Mesenchymal stem cell (in vitro differentiated cells and primary cell): ENCODE results near the gene GALNT10.

Source experiments
- DNase-seq: peaks from one replicate; pipeline ENCODE4 v3.0.0-alpha.2; 2013
- H2AFZ ChIP-seq: one replicate; pipeline ENCODE4 v1.6.1; 2013; ENCODE audit warnings: low read depth, mild to moderate bottlenecking, control low read depth, inconsistent platforms, low read length, moderate library complexity
- H2AK5ac ChIP-seq: 2 replicates; pipeline ENCODE4 v1.6.1; 2013; ENCODE audit warnings: low read length, moderate library complexity, mild to moderate bottlenecking, inconsistent platforms; ENCODE audit not compliant: severe bottlenecking
- H2BK120ac ChIP-seq: one replicate; pipeline ENCODE4 v1.6.1; 2013; ENCODE audit warnings: low read depth, mild to moderate bottlenecking, inconsistent platforms, low read length, moderate library complexity
- H2BK12ac ChIP-seq, 2 experiments: one replicate each; pipeline ENCODE4 v1.6.1; 2013; ENCODE audit warnings: inconsistent platforms in 2 of 2, low read length in 2 of 2, mild to moderate bottlenecking in 2 of 2, moderate library complexity in 2 of 2, control low read depth in 1 of 2
- H2BK15ac ChIP-seq: one replicate; pipeline ENCODE4 v1.6.1; 2013; ENCODE audit warnings: mild to moderate bottlenecking, low read depth, inconsistent platforms; ENCODE audit not compliant: poor library complexity, severe bottlenecking
- H2BK5ac ChIP-seq: 2 replicates; pipeline ENCODE4 v1.6.1; 2013; ENCODE audit warnings: low read depth, mild to moderate bottlenecking, low read length, control low read depth, inconsistent platforms; ENCODE audit not compliant: poor library complexity, severe bottlenecking
- H3K14ac ChIP-seq, 2 experiments: one replicate each; pipeline ENCODE4 v1.6.1; 2013; ENCODE audit warnings: inconsistent platforms in 2 of 2, low read length in 2 of 2, control low read depth in 1 of 2, mild to moderate bottlenecking in 1 of 2, moderate library complexity in 1 of 2
- H3K18ac ChIP-seq, 2 experiments: one replicate each; pipeline ENCODE4 v1.6.1; 2013; ENCODE audit warnings: inconsistent platforms in 2 of 2, low read length in 2 of 2, control low read depth in 1 of 2, low read depth in 1 of 2, mild to moderate bottlenecking in 1 of 2
- H3K23ac ChIP-seq, 2 experiments: one replicate each; pipeline ENCODE4 v1.6.1; 2013; ENCODE audit warnings: inconsistent platforms in 2 of 2, low read length in 2 of 2, mild to moderate bottlenecking in 2 of 2, moderate library complexity in 2 of 2, control low read depth in 1 of 2
- H3K27ac ChIP-seq: 2 replicates; pipeline ENCODE4 v1.5.1; 2013; ENCODE audit warnings: mild to moderate bottlenecking, moderate library complexity, low read length, control low read depth, inconsistent platforms; ENCODE audit not compliant: poor library complexity, severe bottlenecking
- H3K27me3 ChIP-seq, 2 experiments: 2 replicates each; pipeline versions ENCODE4 v1.6.1 to v1.7.0; 2013; ENCODE audit warnings: low read length in 2 of 2, mild to moderate bottlenecking in 2 of 2, moderate library complexity in 2 of 2, control low read depth in 1 of 2, inconsistent platforms in 1 of 2; ENCODE audit not compliant: control insufficient read depth in 1 of 2, insufficient read depth in 1 of 2
- H3K36me3 ChIP-seq, 2 experiments: 2 replicates each; pipeline versions ENCODE4 v1.6.1 to v1.7.0; 2013; ENCODE audit warnings: low read length in 2 of 2, control low read depth in 1 of 2, inconsistent platforms in 1 of 2, low read depth in 1 of 2, mild to moderate bottlenecking in 1 of 2; ENCODE audit not compliant: insufficient read depth in 2 of 2, control insufficient read depth in 1 of 2
- H3K4ac ChIP-seq, 2 experiments: one replicate each; pipeline ENCODE4 v1.6.1; 2013; ENCODE audit warnings: inconsistent platforms in 2 of 2, low read length in 2 of 2, mild to moderate bottlenecking in 2 of 2, moderate library complexity in 2 of 2, control low read depth in 1 of 2, low read depth in 1 of 2
- H3K4me1 ChIP-seq: 2 replicates; pipeline ENCODE4 v1.6.1; 2013; ENCODE audit warnings: low read depth, low read length, control low read depth; ENCODE audit not compliant: control insufficient read depth, insufficient read depth
- H3K4me2 ChIP-seq: 2 replicates; pipeline ENCODE4 v1.6.1; 2013; ENCODE audit warnings: low read length, mild to moderate bottlenecking, inconsistent platforms; ENCODE audit not compliant: poor library complexity, severe bottlenecking
- H3K4me3 ChIP-seq, 2 experiments: 2 replicates each; pipeline versions ENCODE4 v1.5.1 to v1.7.0; 2013; ENCODE audit warnings: low read length in 2 of 2, mild to moderate bottlenecking in 2 of 2, control low read depth in 1 of 2, low read depth in 1 of 2; ENCODE audit not compliant: insufficient read depth in 1 of 2
- H3K79me1 ChIP-seq: replicated peaks from 2 replicates; pipeline ENCODE4 v1.6.1; 2013; ENCODE audit warnings: mild to moderate bottlenecking, control low read depth, low read length, inconsistent platforms; ENCODE audit not compliant: poor library complexity, severe bottlenecking
- H3K9ac ChIP-seq: 2 replicates; pipeline ENCODE4 v1.7.0; 2013; ENCODE audit warnings: mild to moderate bottlenecking, low read length, moderate library complexity
- H3K9me3 ChIP-seq: 2 replicates; pipeline ENCODE4 v1.7.0; 2013; ENCODE audit warnings: mild to moderate bottlenecking, low read length; ENCODE audit not compliant: control insufficient read depth
- H4K8ac ChIP-seq: one replicate; pipeline ENCODE4 v1.6.1; 2013; ENCODE audit warnings: inconsistent platforms, mild to moderate bottlenecking, low read length, moderate library complexity
- H4K91ac ChIP-seq: one replicate; pipeline ENCODE4 v1.6.1; 2013; ENCODE audit warnings: mild to moderate bottlenecking, low read length, inconsistent platforms
- WGBS: methylation state at CpG from one replicate; pipeline ENCODE4 v1.1.7; 2013; ENCODE audit warnings: mixed read lengths; 5-methylcytosine and 5-hydroxymethylcytosine counted together

GALNT10 gene

DNA sequence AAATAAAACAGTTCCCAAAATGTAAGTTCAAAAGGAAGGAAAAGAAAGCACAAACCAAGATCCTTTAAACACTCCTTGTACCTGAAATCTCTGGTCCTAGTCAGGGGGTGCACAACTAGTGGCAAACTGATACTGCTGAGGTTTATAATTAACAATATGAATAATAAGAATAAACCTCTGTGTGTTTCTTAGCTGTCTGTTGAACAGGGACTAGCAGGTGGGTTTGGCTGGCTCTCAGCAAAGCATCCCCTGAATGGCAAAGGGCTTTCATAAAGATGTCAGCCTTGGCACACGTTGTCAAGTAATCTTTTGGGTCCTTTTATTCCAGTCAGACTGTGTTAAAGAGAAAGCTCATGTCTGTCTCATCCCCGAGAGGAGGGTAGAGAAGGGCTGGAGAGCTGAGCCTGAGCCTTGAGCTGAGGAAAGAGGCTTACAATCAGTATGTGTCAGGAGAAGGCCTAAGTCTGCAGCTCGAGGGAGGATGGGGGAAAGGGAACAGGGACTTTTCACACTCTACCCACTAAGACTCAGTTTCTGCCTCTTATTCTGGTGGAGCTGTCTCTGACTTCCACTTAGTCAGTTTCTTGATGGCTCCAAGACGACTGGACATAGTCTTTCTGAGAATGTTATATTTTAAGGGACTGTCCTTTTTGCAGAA, 123.0 kb downstream of the GALNT10 start:
- no peak overlapping the region for H3K4ac ChIP-seq
- H3K27ac ChIP-seq, result no peak overlapping the region
- no peak overlapping the region for H3K18ac ChIP-seq
- H3K27me3 ChIP-seq, result no peaks in the 10 kb centered on the region
- no peak overlapping the region for H4K8ac ChIP-seq
- H3K23ac ChIP-seq, result no peak overlapping the region
- no peak overlapping the region for H3K9ac ChIP-seq
- H2AFZ ChIP-seq, result no peak overlapping the region
- no peak overlapping the region for H3K14ac ChIP-seq
- no peaks in the 10 kb centered on the region for H3K9me3 ChIP-seq
- no peaks in the 10 kb centered on the region for H3K36me3 ChIP-seq
- no peak overlapping the region for H2BK5ac ChIP-seq
- no peak overlapping the region for H4K91ac ChIP-seq
- WGBS, result 86% methylated on average over 3 of the region's 4 CpGs
- H2BK120ac ChIP-seq, result no peak overlapping the region
- H3K4me1 ChIP-seq, result peaks cover 7% of the 10 kb centered on the region
- peaks cover 26% of the 10 kb centered on the region for H3K79me1 ChIP-seq
- no peak overlapping the region for H2BK12ac ChIP-seq
- DNase-seq, result no peak
- no peak overlapping the region for H3K4me3 ChIP-seq
- H2AK5ac ChIP-seq, result no peak overlapping the region
- H2BK15ac ChIP-seq, result no peak overlapping the region
- no peak overlapping the region for H3K4me2 ChIP-seq

- Histone ChIP-seq H3K36me3 (peaks cover 0 to 3% of the 10 kb centered on the region in 2 experiments), H3K9ac (no peak overlapping the region), H3K27me3 (no peaks in the 10 kb centered on the region), H2BK15ac (no peak overlapping the region), H3K23ac (no peak overlapping the region), H2BK12ac (no peak overlapping the region), H4K91ac (no peak overlapping the region), H3K9me3 (no peaks in the 10 kb centered on the region), H3K27ac (no peak overlapping the region), H3K4me2 (no peak overlapping the region), H3K18ac (no peak overlapping the region), H3K4ac (no peak overlapping the region), H3K14ac (no peak overlapping the region), H3K4me1 (no peaks in the 10 kb centered on the region), H3K79me1 (peaks cover 30% of the 10 kb centered on the region), H4K8ac (no peak overlapping the region), H2BK5ac (no peak overlapping the region), H3K4me3 (no peak overlapping the region), H2AK5ac (no peak overlapping the region), H2BK120ac (no peak overlapping the region), H2AFZ (no peak overlapping the region)
- WGBS, result 67% methylated on average over 3 of the region's 3 CpGs
- no peak for DNase-seq
Measured at GRCh38 chr5:154315196-154315595, 124.7 kb downstream of the GALNT10 start.

DNA sequence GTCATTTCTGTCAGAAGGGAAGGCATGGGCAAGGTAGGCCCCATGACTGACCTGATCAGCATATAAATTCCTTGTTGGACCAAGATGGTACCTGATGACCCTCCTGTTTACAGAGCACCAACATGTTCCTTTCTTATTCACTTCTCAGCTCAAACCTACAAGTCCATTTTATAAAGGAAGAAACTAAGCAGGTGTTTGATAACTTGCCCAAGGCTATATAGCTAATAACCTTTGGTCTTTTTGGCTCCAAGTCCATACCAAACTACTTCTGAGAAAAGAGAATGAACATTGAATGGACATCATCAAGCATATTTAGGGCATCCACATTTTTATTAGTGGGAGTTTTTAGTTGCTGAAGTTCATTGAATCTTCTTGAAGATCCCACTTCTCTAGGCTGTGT, 125.2 kb downstream of the GALNT10 start:
- Histone ChIP-seq H3K79me1 (peaks cover 30% of the 10 kb centered on the region), H3K4me3 (no peak overlapping the region), H2BK120ac (no peak overlapping the region), H2BK15ac (no peak overlapping the region), H3K27me3 (no peaks in the 10 kb centered on the region), H4K8ac (no peak overlapping the region), H2BK12ac (no peak overlapping the region), H4K91ac (no peak overlapping the region), H2BK5ac (no peak overlapping the region), H3K23ac (no peak overlapping the region), H3K4me2 (no peak overlapping the region), H3K36me3 (peaks cover 0 to 3% of the 10 kb centered on the region in 2 experiments), H3K4ac (no peak overlapping the region), H3K14ac (no peak overlapping the region), H3K27ac (no peak overlapping the region), H3K9ac (no peak overlapping the region), H3K18ac (no peak overlapping the region), H2AK5ac (no peak overlapping the region), H3K9me3 (no peaks in the 10 kb centered on the region), H3K4me1 (no peaks in the 10 kb centered on the region), H2AFZ (no peak overlapping the region)
- DNase-seq, result no peak

- no peaks in the 10 kb centered on the region for H3K9me3 ChIP-seq
Measured at GRCh38 chr5:154316223-154316935, 125.8 kb downstream of the GALNT10 start.

More at GRCh38 chr5:154316223-154316935, 125.8 kb downstream of the GALNT10 start:
- Histone ChIP-seq H2BK15ac (no peak overlapping the region), H2AK5ac (no peak overlapping the region), H3K4me3 (no peak overlapping the region), H3K4me2 (no peak overlapping the region), H3K9ac (no peak overlapping the region), H3K4me1 (no peaks in the 10 kb centered on the region), H3K14ac (no peak overlapping the region), H2BK120ac (no peak overlapping the region), H3K18ac (no peak overlapping the region), H4K8ac (no peak overlapping the region), H3K27ac (no peak overlapping the region), H3K27me3 (no peaks in the 10 kb centered on the region), H2BK12ac (no peak overlapping the region), H2AFZ (no peak overlapping the region), H3K4ac (no peak overlapping the region), H3K79me1 (peaks cover 31% of the 10 kb centered on the region), H2BK5ac (no peak overlapping the region), H3K36me3 (peaks cover 0 to 3% of the 10 kb centered on the region in 2 experiments), H3K23ac (no peak overlapping the region), H4K91ac (peak overlapping the region; percentile 35)
- 58% methylated on average over 6 of the region's 6 CpGs for WGBS
- peak; percentile 10 for DNase-seq
